HL-60 (cell line): ENCODE measurements around the gene CCDC146.

Experiments
- DNase-seq, 2 experiments: peaks; one replicate each; pipeline ENCODE4 v3.0.0-alpha.2; 2010 to 2020; ENCODE audit warnings: low read depth in 1 of 2, low spot score in 1 of 2
- H3K27ac ChIP-seq: fragments of 250-450 bp; sonication (Bioruptor Pico); replicated peaks from 2 replicates; pipeline ENCODE4 v1.5.1; 2020; ENCODE audit warnings: mild to moderate bottlenecking, moderate library complexity
- H3K27me3 ChIP-seq: fragments of 250-450 bp; sonication (Bioruptor Pico); 2 replicates; pipeline ENCODE4 v1.5.1; 2021; ENCODE audit warnings: mild to moderate bottlenecking, moderate library complexity; ENCODE audit not compliant: insufficient read depth, poor library complexity, severe bottlenecking
- H3K4me3 ChIP-seq: replicated peaks from 2 replicates; pipeline ENCODE4 v1.5.1; 2011; ENCODE audit warnings: mild to moderate bottlenecking, control low read depth, low read length; ENCODE audit not compliant: insufficient read depth
- CTCF ChIP-seq: IDR thresholded peaks from one replicate; pipeline ENCODE4 v1.5.1; 2011; ENCODE audit warnings: low read length, control low read depth, inconsistent platforms; ENCODE audit not compliant: insufficient read depth
- GABPA ChIP-seq: IDR thresholded peaks from 2 replicates; pipeline ENCODE4 v1.6.1; 2012; ENCODE audit warnings: low read depth
- POLR2AphosphoS5 ChIP-seq: IDR thresholded peaks from 2 replicates; pipeline ENCODE4 v1.6.1; 2012; ENCODE audit warnings: low read depth
- SPI1 ChIP-seq: IDR thresholded peaks from 2 replicates; pipeline ENCODE4 v1.6.1; 2012; ENCODE audit warnings: low read depth, mild to moderate bottlenecking, borderline replicate concordance
- TF ChIP-seq, protein P1 (sequence below): IDR thresholded peaks from 2 replicates; pipeline ENCODE4 v1.6.1; 2012; ENCODE audit warnings: low read depth; ENCODE audit not compliant: insufficient replicate concordance

Gene CCDC146

DNA sequence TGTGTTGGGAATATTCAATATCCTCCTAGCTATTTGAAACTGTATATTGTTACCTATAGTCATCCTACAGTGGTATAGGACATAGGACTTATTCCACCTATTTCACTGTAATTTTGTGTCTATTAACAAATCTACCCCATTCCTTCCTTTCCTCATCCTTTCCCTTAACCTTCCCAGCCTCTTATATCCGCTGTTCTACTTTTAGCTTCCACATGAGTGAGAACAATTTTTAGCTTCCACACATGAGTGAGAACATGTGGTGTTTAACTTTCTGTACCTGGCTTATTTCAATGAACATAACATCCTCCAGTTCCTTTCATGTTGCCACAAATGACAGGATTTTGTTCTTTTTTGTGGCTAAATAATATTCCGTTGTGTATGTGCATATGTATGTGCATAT lies 173.1 kb downstream of the CCDC146 start:
- no peak overlapping the region for H3K4me3 ChIP-seq
- H3K27ac ChIP-seq = no peak overlapping the region
- TF ChIP-seq GABPA (no peak), SPI1 (no peak), CTCF (no peak), POLR2AphosphoS5 (no peak)
- TF ChIP-seq, protein P1, sequence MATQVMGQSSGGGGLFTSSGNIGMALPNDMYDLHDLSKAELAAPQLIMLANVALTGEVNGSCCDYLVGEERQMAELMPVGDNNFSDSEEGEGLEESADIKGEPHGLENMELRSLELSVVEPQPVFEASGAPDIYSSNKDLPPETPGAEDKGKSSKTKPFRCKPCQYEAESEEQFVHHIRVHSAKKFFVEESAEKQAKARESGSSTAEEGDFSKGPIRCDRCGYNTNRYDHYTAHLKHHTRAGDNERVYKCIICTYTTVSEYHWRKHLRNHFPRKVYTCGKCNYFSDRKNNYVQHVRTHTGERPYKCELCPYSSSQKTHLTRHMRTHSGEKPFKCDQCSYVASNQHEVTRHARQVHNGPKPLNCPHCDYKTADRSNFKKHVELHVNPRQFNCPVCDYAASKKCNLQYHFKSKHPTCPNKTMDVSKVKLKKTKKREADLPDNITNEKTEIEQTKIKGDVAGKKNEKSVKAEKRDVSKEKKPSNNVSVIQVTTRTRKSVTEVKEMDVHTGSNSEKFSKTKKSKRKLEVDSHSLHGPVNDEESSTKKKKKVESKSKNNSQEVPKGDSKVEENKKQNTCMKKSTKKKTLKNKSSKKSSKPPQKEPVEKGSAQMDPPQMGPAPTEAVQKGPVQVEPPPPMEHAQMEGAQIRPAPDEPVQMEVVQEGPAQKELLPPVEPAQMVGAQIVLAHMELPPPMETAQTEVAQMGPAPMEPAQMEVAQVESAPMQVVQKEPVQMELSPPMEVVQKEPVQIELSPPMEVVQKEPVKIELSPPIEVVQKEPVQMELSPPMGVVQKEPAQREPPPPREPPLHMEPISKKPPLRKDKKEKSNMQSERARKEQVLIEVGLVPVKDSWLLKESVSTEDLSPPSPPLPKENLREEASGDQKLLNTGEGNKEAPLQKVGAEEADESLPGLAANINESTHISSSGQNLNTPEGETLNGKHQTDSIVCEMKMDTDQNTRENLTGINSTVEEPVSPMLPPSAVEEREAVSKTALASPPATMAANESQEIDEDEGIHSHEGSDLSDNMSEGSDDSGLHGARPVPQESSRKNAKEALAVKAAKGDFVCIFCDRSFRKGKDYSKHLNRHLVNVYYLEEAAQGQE = no peak
- H3K27me3 ChIP-seq = no peaks in the 10 kb centered on the region
- no peak for DNase-seq

GRCh38 chr7:77306231-77307067 lies 184.0 kb downstream of the CCDC146 start:
- Histone ChIP-seq H3K27ac (peak overlapping the region; percentile 84), H3K27me3 (no peaks in the 10 kb centered on the region), H3K4me3 (no peak overlapping the region)
- TF ChIP-seq, protein P1 = no peak
- 0 out of 2 replicates have a peak, but pooled peaks have one; percentile 37 for TF ChIP-seq POLR2AphosphoS5
- DNase-seq = peak in 1 of 2 experiments; percentile 76

GRCh38 chr7:77308792-77309191 lies 186.4 kb downstream of the CCDC146 start:
- no peak for DNase-seq
- no peaks in the 10 kb centered on the region for H3K27me3 ChIP-seq
- no peak for TF ChIP-seq POLR2AphosphoS5
- TF ChIP-seq, protein P1 = no peak
- H3K27ac ChIP-seq = no peak overlapping the region
- no peak overlapping the region for H3K4me3 ChIP-seq

DNA sequence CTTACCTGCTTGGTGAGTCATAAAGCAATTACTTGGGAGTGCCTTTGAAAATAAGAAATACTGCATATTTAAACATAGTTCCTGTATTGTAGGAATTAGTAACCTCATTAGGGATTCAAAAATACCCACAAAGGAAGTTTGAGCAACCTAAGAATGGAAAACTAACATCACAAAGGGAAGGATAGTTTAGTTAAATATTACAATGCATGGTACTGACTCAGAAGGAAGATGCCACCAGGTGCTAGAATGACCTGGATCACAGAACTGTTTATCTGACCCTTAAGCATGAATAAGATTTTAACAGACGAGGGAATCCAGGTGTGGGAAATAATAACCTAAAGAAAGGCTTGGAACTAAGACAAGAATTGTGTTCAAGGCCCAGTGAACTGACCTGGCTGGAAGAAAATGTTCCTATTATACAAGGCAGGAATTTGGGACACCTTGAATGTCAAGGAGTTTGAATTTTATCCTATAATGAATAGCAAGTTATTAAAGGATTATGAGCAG lies 187.4 kb downstream of the CCDC146 start:
- H3K27ac ChIP-seq = no peak overlapping the region
- H3K4me3 ChIP-seq = no peak overlapping the region
- DNase-seq = no peak
- TF ChIP-seq, protein P1 = no peak
- no peak for TF ChIP-seq POLR2AphosphoS5
- no peaks in the 10 kb centered on the region for H3K27me3 ChIP-seq
